GM19351 (cell line): Measurements from ENCODE around the gene TNFRSF19.

ENCODE experiments used
- ATAC-seq: cut with Tn5 transposase; IDR thresholded peaks from one replicate; pipeline ENCODE4 v1.9.1; 2021; ENCODE audit warnings: mild to moderate bottlenecking, moderate library complexity; ENCODE audit not compliant: unreplicated experiment

The TNFRSF19 gene

DNA sequence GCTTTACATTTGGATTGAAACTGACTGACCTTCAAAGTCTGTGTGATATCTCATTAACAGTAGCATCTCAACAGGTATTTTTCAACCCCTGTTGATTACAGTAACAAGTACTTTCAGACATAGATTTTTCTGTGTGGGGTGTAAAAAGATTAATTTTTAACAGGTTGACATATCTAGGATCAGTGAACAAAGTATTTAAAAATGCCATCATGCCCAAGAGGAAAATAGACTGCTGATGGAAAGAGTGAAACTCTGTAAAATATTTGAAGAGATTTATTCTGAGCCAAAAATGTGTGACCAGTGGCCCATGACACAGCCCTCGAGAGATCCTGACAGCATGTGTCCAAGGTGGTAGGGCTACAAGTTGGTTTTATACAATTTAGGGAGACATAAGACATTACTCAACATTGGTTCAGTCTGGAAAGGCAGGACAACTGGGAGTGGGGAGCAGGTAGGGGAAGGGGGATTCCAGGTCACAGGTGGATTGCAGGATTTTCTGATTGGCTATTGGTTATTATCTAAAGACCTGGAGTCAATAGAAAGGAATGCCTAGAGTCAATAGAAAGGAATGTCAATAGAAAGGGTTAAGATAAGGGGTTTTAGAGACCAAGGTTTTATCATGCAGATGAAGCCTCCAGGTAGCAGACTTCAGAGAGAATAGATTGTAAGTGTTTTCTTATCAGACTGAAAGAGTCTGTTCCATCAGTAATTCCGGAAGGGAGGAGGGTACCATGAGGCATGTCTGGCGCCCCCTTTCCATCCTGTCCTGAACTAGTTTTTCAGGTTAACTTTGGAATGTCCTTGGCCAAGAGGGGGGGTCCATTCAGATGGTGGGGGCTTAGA lies 29.1 kb downstream of the TNFRSF19 start:
- no peak for ATAC-seq

DNA sequence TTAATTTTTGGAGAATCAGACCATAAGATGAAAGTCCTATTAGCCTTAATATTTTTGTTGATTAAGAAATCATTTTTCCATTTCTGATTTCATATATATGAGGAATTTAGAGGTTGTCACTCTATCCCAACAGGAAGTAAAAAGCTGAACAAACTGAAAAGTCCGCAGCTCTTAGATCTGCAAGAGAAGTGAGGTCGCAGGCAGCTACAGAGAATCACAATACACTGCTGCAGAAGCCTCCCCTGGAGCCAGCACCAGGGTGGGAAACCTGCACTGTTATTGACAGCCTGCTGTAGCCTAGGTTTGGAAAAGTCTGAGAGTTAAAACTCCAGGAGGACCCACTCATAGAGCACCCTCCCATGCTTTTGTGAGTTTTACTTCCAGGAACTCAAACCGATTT lies 29.9 kb downstream of the TNFRSF19 start:
- ATAC-seq = no peak

DNA sequence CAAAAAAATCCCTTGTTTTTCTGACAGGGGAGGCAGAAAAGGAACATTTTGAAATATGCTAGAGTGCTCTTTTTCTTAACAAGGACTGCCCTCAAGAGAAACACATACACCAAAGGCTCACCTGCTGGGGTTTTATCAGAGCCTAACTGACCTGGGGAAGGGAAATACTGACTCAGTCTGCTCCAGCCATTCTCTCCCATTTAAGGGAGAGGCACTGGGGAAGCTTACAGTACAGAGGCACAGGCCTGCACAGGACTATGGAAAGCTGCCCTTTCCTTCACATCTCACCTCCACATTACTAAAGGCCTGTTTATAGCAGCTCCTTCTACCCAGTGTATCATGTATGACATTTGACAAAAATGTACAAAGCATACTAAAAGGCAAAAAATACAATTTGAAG lies 30.3 kb downstream of the TNFRSF19 start:
- no peak for ATAC-seq

DNA sequence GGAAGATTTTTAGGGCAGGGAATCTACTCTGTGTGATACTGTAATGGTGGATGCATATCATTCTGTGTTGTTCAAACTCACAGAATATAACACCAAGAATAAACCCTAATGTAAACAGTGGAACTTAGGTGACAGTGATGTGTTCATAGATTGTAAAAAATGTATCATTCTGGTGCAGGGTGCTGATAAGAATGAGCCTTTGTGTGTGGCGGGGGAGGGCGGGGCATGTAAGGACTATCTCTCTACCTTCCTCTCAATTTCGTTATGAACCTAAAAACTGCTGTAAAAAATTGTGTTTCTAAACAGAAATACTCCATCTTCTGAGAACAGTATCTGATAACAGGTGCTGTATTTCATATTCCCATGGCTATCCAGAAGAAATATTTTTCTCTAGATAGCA lies 35.6 kb downstream of the TNFRSF19 start:
- ATAC-seq = no peak

DNA sequence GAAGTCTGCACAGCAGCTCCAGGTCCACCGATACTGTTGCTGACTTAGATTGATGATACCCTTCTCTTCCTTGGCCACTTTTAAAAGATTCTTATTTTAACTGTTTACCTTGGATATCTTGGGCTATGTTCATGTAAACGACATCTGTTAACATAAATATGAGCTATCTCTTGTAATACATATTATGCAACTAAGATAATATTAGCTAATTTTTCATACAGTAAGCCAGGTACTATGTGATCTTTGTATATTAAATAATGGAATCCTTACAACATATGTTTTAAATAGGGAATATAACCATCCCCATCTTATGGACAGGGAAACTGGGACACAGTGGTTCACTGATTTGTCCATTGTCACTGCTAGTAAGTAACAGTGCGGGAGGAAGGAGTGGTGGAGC lies 37.9 kb downstream of the TNFRSF19 start:
- ATAC-seq = no peak

DNA sequence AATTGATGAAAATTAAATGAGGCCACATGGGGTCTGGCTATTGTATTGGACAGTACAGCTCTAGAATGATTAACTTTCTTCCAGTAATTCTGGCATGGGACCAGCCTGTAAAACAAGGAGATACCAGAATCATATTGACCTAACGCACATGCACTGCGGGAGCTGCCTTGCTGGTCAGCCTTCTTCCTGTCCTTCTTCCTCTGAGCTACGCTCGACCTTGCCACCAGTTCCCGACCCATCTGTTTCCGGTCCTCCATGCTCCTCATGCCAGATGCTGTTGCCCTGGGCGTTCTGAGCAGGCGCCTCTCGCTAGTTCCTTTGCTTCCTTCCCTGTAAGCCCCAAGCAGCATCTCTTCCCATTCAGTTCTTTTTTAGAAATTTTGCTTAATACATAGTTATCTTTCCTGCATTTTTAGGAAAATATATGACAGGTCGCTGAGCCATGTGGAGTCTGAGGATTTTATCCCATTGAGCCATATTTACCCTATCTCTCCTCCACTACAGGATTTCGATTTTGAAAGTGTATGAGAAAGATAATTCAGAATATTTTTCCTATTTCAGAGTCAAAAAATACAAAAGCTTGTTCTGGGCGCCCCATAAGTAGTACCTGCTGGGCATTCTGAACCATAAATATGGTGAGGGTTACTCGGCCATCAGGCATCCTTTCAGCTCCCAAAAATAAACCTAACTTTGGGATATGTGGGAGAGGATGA lies 38.6 kb downstream of the TNFRSF19 start:
- ATAC-seq = peak; percentile 7

DNA sequence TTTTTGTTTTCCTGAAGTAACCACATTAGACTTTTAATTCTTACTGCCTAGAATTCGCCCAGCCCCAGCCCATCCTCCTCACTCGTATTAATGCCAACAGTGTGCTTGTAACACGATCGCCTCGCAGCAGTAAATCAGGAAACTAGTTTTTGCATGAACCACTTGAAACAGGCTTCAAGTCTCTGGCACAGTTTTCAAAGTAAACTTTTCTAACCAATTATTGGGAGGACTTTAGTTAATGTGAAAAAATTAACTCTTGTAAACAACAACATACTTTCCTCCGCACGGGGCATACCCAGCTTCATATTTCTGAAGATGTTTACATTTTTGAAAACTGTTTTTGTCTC lies 39.2 kb downstream of the TNFRSF19 start:
- ATAC-seq = peak; percentile 44

DNA sequence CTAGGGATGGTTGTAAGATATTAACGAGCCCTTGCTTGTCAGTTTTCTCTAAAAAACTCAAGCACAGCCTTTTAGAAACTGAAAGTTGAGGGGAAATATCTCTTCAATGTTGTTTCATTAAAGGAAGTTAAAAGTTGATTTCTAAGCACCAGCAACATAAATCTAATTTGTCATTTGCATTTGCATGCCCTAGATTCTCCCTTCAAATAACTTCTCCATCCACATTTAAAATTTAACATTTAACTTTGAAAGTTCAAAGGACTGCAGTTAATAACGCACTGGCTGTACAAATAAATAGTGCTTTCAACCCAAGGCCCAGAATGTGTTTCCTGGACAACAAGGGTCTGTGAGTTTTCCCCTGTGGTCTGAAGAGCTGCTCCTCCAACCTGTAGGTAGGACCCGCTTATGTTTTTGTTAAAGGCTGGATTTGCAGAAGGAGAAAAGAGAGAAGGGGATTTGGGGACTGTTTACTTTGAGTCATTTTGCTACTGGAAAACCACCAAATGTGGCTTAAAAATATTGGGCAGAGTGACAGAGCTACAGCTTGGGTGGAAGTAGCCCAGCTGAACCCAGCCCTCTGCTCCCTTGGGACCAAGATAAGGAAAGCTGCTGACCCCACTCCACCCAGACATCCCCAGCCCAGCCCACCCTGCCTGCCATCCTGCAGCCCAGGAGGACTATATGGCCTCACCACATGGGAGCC lies 39.8 kb downstream of the TNFRSF19 start:
- peak; percentile 58 for ATAC-seq

DNA sequence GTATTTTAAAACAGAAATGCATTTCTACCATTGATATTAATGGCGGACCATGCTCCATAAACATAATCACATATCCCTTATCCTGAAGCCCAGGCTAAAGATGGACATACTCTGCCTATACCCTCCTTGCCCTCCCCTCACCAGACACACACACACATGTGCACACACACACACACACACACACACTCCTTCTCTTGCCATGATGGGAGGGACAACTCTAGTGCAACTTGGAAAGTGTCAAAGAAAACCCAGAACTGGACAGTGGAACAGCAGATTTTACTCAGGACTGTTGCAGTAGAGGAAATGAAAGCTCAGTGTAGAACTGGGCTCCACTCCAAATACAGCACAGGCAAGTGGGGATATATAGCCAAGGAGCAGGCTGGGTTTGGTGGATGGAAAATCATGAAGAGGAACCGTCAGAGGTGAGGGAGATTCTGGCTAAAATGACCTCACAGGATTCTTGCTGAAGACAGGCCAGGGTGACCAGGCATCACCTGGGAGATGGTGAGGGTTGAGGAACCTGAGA lies 40.8 kb downstream of the TNFRSF19 start:
- ATAC-seq = no peak

DNA sequence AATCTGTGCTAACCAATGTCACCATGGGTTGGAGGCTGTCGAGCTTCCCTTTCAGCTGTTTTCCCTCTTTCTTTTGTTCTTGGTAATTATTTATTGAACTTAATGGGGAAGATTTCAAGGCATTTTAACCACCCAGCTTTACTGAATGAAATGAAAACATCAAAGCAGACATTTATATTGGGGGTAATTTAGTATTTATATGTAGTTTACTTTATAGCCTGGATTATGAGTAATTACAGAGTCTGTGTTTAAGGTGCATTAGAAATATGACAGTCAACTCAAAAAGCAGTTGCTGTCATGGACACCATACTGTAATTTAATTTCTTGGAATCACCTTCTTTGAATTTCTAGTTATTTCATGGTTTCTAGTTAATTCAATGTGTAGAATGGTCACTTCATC lies 42.0 kb downstream of the TNFRSF19 start:
- no peak for ATAC-seq

DNA sequence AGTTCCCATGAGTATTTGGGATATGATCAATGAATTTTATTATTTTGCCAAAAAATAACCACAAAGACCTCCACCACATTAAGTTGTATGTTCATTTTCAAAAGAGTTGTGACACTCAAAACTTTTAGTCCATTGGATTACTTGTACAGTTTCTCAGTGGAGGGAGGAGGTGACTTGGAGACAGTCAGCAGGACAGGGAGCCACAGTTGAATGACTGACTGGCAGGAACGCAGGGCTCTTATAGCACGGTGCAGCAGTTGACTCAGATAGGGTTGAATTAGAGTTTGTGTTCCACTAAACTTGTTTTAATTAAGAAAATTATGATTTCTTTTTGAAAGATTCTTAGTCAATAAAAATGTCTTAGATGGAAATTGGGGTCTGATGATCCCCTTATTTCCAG lies 42.5 kb downstream of the TNFRSF19 start:
- ATAC-seq = no peak

DNA sequence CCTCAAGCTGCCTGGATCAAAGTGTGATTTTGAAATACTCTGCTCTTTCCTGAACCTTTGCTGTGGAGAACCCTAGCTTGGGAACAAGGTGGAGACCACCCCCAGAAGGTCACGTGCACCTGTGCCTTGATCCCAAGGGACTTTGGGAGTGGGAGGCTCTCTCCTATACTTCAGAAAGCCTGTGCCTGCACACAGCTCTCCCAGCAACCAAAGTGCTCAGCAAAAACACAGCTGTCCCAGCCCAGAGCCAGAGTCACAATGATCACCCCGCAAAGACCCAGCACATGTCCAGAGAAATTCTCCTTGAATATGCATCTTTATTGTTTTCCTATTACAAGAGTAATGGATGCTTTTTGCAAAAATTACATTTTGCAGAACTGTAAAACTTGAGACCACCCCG lies 43.4 kb downstream of the TNFRSF19 start:
- no peak for ATAC-seq

DNA sequence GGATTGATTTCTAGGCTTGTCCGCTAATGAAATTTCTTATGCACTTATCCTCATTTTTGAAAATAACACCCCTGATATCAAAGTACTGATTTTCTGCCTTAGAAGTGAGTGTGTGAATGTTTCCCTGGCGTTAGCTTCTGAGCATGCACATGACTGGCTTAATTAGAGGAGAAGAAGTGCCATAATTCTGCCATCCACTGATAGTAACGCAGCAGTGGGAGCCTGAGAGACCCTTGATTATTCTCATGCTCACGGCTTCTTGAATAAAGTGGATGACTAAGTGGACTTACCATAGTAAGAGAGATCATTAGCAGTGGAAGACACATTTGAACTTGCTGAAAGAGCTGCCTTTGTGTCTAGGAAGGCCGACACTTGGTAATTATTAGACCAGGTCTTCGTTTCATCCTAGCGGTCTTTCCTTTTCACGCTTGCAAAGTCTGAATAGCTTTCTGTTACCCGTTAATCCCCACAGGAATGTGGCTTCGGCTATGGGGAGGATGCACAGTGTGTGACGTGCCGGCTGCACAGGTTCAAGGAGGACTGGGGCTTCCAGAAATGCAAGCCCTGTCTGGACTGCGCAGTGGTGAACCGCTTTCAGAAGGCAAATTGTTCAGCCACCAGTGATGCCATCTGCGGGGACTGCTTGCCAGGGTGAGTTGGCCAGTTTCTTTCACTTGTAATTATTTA lies 45.3 kb downstream of the TNFRSF19 start:
- ATAC-seq = no peak

DNA sequence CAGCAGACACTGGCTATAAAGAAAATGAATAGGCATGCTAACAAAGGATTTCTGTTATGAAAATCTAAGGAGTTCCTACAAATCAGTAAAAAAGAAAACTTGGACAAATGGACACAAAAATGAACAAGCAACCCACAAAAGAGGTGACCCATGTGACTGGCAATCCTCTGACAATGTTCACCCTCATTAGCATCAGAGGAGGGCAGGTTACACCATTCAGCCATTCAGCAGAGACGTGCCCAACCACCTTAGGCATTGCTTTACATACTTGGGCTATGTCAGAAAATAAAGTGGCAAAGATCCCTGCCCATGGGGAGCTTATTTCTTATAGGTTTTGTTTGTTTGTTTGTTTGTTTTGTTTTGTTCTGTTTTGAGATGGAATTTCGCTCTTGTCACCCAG lies 46.0 kb downstream of the TNFRSF19 start:
- no peak for ATAC-seq

DNA sequence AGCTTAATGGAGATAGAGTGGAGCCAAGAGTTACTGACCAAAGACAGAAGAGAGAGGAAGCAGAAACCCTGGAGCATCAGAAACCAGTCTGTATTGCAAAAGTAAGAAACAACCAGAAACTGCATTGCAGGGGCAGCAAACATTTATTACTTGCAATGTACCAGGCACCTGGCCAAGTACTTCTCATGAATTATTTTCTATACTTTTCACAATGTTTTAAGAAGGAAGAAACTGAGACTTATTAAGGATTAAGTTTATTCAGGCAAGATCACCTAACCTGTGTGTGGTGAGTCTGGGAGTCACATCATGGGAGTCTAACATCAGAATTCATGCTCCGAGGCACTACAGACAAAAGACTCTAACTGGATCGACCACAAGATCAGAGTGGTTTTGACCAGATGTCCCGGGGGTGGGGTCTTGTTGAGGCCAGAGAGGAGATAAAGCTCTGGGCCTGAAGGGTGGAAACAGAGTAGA lies 47.4 kb downstream of the TNFRSF19 start:
- ATAC-seq = no peak

DNA sequence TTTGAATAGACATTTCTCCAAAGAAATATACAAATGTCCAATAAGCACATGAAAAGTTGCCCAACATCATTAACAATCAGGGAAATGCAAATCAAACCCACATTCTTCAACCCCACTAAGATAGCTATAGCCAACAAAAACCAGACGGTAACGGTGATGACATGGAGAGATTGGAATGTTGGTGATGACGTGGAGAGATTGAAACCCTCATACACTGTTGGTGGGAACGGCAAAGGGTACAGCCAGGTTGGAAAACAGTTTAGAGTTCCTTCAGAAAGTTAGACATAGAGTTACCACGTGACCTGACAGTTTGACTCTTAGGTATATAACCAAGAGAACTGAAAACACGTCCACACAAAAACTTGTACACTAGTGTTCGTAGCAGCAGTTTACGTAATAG lies 48.1 kb downstream of the TNFRSF19 start:
- ATAC-seq = no peak

DNA sequence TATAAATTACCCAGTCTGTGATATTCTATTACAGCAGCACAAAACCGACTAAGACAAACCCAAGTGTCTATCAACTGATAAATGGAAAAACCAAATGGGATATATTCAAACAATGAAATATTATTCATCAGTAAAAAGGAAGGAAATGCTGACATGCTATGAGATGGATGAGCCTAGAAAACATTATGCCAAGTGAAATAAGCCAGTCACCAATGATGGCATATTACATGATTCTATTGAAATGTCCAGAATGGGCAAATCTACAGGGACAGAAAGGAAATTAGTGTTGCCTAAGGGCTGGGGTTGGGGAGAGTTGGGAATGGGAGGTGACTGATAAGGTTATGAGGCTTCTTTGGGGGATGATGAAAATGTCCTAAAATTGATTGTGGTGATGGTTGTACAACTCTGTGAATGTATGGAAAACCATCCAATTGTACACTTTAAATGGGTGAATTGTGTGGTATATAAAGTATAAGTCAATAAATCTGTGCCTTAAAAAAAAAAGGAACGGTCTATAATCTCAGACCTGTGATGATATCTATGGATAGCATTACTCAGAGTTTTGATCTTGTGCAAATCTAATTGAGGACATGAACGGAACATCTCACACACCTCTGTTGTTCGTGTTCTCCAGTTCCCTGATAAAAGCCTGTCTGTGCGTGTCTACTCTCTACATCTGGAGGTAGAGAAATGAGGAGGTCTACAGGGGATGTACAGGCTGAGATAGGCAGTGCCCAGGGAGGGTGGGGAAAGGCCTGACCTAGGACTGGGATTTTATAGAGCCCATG lies 49.0 kb downstream of the TNFRSF19 start:
- ATAC-seq = no peak

DNA sequence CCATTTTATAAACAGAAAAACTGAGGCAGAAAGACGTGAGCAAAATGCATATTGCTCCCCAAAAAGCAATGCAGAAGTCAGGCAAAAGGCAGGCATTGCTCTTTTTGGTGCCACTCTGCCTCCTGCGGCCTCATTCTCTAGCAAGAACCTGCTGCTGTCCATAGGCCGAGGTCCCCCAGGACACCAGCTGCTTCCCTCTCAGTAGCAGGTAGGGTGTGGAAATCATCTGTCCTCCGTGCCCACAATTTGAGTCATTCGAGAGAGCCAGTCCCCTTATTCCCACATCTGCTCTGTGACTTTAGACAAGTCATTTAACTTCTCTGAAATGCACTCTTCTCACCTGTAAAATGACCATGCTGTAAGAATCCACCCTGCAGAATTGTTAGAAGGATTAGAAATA lies 50.0 kb downstream of the TNFRSF19 start:
- no peak for ATAC-seq

DNA sequence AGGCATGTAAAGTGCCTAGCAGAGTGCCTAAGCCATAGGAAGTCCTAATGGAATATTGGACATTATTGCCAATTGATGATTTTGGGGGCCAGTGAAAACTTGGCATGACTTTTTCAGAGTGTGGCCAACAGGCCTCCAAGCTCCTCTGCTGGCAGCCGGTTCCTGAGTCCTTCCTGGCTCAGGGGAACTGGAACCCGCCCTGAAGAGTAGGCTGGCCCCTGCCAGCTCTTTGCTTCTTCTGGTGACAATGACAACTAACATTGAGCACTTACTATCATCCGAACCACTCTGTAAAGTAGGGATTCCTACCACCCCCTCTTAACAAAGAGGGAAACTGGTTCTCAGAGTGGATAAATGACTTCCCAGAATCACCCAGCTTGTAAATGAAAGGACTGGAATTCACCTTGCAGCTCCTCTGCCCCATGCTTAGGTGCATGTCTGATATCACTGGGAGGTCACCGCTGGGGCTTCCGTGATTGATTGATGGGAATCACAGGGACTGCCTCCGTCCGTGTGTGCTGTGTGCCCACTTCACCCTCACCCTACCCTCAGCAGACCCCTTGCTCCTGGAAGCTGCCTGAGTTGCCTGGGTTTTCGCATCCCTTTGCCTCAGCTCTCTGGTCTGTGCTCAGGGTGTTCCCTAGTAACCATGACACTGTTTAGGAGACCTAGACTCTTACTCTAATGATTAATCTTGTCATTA lies 50.6 kb downstream of the TNFRSF19 start:
- ATAC-seq = no peak

DNA sequence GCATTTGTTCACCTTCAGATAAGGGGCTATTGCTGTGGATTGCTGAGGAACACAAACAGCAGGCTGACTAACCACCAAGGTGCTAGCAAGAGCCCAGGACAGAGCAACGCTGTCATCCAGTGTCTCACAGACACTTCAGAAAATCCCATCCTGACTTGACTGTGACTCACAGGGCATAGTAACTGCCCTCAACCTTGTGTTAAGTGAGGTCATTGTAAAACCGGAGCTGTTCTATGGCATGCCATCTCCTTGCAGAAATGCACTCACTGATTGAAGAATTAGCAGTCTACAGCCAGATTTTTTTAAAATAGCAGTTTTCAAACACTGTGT lies 51.1 kb downstream of the TNFRSF19 start:
- no peak for ATAC-seq
